Fibroblast of mammary gland (primary cell): ENCODE results near the gene PLXNB1.

Experiments
- DNase-seq: peaks from one replicate; pipeline ENCODE4 v3.0.0-alpha.2; 2010; ENCODE audit warnings: low read depth
- H3K4me3 ChIP-seq: 2 replicates; pipeline ENCODE4 v1.5.1; 2011; ENCODE audit warnings: low read depth, mild to moderate bottlenecking, low read length, moderate library complexity; ENCODE audit not compliant: control insufficient read depth
- TF ChIP-seq, protein P1 (sequence below): conservative IDR thresholded peaks from 2 replicates; pipeline ENCODE4 v1.5.1; 2011; ENCODE audit warnings: low read depth, low read length, inconsistent platforms; ENCODE audit not compliant: control insufficient read depth, insufficient read depth

The PLXNB1 gene

DNA sequence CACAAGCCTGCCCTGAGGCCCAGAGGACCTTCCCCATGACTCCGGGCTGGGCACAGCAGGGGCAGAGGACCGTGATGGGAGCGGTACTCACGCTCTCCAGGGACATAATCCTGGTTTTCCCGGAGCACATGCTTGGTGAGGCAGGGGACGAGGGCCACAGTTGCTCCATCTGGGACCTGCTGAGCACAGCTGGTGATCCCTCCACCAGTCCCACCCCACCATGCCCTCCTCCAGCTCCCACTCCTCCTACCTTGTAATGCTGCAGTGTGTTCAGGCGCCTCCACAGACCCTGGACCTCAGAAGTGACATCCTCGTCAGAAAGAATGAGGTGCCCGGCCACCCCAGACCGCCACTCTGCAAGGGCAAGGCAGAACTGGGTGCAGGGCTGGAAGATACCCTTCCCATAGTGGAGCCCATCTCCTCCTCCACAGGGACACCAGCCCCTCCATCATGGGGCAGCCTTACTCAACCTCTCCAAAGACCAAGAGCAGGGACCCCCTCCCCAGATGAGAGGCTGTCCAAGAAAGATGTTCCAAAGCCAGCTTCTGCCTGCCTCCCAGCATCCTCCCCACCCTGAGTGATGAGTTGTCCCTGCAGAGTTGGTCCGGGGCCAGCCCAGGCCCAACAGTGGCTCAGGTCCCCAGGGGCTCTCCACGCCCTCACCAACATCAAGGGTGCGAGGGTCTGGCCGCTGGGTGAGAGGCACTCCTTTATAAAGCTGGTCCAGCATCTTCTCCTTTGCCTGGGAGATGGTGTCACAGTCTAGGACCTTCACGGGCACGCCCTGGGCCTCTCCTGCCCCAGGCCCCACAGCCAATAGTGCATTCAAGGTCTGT lies 19.5 kb downstream of the PLXNB1 start:
- no peak overlapping the region for H3K4me3 ChIP-seq
- TF ChIP-seq, protein P1, sequence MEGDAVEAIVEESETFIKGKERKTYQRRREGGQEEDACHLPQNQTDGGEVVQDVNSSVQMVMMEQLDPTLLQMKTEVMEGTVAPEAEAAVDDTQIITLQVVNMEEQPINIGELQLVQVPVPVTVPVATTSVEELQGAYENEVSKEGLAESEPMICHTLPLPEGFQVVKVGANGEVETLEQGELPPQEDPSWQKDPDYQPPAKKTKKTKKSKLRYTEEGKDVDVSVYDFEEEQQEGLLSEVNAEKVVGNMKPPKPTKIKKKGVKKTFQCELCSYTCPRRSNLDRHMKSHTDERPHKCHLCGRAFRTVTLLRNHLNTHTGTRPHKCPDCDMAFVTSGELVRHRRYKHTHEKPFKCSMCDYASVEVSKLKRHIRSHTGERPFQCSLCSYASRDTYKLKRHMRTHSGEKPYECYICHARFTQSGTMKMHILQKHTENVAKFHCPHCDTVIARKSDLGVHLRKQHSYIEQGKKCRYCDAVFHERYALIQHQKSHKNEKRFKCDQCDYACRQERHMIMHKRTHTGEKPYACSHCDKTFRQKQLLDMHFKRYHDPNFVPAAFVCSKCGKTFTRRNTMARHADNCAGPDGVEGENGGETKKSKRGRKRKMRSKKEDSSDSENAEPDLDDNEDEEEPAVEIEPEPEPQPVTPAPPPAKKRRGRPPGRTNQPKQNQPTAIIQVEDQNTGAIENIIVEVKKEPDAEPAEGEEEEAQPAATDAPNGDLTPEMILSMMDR = no peak
- DNase-seq = no peak

DNA sequence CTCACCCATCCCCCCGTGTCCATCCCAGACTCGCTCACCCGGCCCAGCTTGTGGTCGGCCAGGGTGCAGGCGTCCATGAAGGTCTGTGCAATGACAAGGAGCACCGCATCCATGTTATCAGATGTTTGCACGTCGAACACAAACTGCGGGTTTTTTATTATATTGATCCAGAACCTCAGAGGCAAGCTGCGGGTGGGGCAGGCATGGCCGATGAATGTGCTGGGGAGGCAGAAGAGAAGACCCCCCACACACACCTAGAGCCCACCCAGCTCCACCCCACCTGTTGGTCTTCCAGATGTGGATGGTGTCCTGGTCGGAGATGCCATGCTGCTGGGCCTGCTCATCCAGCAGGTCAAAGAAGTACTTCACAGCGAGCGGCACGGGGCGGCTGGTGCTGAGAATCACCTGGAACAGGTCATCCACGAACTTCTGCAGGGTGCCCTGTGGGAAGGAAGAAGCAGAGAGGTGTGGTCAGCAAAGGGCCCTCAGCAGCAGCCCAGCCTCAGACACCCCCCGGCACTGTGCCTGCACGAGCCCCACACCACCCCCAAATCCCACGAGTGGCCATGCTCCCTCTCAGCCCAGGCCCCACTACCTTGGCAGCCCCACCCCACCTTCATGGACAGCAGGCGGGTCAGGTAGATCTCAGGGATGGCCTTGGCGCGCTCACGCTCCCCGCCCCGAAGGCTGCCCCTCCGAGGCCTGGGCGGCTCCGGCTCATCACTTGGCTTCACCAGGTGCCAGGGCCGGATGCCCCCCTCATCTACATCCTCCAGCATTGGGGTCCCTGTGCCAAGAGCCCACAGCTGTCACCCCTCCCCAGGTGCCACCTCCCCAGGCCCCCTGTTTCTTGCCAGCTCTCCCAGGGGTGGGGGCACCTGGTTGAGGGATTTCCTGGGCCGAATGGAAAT lies 20.3 kb downstream of the PLXNB1 start:
- no peak overlapping the region for H3K4me3 ChIP-seq
- DNase-seq = no peak
- TF ChIP-seq, protein P1 = no peak

DNA sequence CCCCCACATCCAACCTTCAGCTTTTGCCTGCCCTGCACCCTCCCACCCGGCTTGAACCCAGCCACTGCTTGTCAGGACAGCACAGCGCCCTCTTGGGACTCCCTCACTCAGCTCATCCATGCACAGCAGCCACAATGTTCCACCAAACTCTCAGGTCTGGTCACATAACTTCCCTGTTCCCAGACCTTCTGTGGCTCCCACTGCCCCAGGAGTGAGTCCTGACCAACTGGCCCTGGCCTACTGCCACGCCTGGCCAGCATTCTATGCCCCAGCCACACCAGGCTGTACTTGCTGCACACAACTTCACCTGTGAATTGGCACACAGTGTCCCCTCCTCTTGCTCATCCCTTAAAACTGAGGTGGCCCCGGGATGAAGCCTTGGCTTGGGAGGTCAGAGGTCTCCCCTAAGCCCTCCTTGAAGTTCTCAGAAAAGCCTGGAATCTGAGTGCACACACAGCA lies 21.0 kb downstream of the PLXNB1 start:
- DNase-seq = no peak
- no peak overlapping the region for H3K4me3 ChIP-seq
- TF ChIP-seq, protein P1 = no peak

DNA sequence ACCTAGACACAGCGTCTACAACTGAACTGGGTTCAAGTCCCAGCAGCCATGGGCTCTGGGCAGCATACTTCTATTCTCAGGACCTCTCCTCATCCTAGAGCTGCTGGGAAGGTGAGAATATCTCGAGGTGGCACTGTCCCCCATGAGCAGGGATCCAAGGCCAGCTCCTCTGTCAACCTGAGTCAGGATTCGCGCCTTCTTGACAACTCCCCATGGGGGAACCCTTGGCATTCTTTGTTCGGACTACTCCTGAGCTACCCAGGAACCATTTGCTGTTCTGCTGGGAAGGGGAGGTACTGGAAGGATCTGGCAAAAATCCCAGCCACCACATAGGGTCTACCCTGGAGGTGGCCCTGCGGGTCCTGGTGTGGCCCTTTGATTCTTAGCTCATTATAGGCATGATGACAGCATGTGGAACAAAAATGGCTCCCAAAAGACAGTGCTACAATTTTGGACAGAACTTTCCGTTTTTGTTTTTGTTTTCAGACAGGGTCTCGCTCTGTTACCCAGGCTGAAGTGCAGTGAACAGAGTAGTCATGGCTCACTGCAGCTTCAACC lies 22.3 kb downstream of the PLXNB1 start:
- H3K4me3 ChIP-seq = no peak overlapping the region
- DNase-seq = no peak
- TF ChIP-seq, protein P1 = no peak

DNA sequence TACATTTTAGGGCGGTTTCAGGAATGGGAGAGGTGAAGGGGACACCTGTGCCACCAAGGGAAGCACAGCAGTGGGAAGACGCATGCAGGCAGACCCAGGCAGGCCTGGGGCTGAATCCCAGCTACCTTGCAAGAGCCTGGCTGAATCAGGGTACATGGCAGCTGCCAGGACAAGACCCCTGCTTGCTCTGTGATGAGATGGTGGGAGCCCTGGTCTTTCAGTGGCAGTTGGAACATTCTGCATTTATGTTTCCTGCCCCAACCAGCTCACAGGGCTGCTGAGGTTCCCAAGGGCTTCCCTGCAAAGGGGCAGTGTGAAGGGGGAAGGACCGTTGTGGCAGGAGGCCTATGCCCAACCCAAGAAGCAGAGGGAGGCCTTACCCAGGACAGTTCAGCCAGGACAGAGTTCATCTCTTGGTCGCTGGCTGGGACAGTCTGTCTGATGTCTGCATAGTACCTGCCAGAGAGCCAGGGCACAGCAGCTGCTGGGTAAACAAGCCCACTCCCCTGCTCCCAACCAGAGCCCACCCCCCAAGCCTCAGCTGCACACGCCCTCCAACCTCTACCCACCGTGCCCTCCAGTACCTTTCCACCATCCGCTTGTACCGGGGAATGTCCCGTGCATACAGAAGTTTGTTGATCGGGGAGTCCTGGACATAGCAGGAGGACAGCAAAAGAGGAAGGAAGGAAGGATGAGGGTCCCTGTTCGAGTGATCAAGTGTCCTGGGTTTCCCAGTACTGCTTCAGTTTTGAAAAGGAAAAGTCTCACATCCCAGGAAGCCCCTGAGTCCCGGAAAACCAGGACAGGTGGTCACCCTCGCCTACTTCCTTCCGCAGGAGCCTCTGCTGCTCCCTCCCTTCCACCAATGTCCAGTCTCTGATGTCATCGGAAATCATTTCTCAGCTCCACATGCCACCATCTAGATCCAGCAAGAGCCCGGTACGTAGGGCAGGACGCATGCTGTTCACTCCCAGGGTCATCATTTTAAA lies 23.1 kb downstream of the PLXNB1 start:
- no peak overlapping the region for H3K4me3 ChIP-seq
- DNase-seq = no peak
- TF ChIP-seq, protein P1 = no peak
